ENCODE measurements around the gene FOXP1.

FOXP1 gene

GRCh38 chr3:71408903-71409302, 174.6 kb downstream of the FOXP1 start:
- peaks cover 0 to 1% (median 0%) of the 10 kb centered on the region in 4 donors for H3K4me1 ChIP-seq
- intact Hi-C loops (cut with DNase I; ENCODE audit: low total_unique reads): no loop called here
- no peaks in the 10 kb centered on the region for H3K9me3 ChIP-seq
- H3K27ac ChIP-seq: no peak overlapping the region
- TF ChIP-seq CTCF (IDR thresholded peaks at IDR 0.05): no peak
- no peaks in the 10 kb centered on the region for H3K27me3 ChIP-seq
- H3K36me3 ChIP-seq: no peaks in the 10 kb centered on the region
- DNase-seq: no peak
- H3K4me3 ChIP-seq: no peak overlapping the region

GRCh38 chr3:71407823-71408222, 175.7 kb downstream of the FOXP1 start:
- intact Hi-C loops (cut with DNase I; ENCODE audit: low total_unique reads): no loop called here
- Histone ChIP-seq H3K4me3 (no peak overlapping the region), H3K27ac (no peak overlapping the region), H3K27me3 (no peaks in the 10 kb centered on the region), H3K4me1 (no peaks in the 10 kb centered on the region), H3K36me3 (no peaks in the 10 kb centered on the region), H3K9me3 (no peaks in the 10 kb centered on the region)
- no peak for TF ChIP-seq CTCF (IDR thresholded peaks at IDR 0.05)
- DNase-seq: no peak

GRCh38 chr3:71406972-71407810, 176.3 kb downstream of the FOXP1 start:
- Histone ChIP-seq H3K4me3 (no peak overlapping the region), H3K27me3 (no peaks in the 10 kb centered on the region), H3K36me3 (no peaks in the 10 kb centered on the region), H3K4me1 (no peaks in the 10 kb centered on the region), H3K27ac (no peak overlapping the region), H3K9me3 (no peaks in the 10 kb centered on the region)
- DNase-seq: no peak
- no peak for TF ChIP-seq CTCF (IDR thresholded peaks at IDR 0.05)
- intact Hi-C loops (cut with DNase I; ENCODE audit: low total_unique reads): no loop called here

- TF ChIP-seq CTCF (IDR thresholded peaks at IDR 0.05): no peak
- H3K36me3 ChIP-seq: no peaks in the 10 kb centered on the region
- no peak for DNase-seq
- no peak overlapping the region for H3K27ac ChIP-seq
- H3K27me3 ChIP-seq: no peaks in the 10 kb centered on the region
- intact Hi-C loops (cut with DNase I; ENCODE audit: low total_unique reads): no loop called here
- H3K4me3 ChIP-seq: no peak overlapping the region
- H3K4me1 ChIP-seq: peaks cover 0 to 13% (median 0%) of the 10 kb centered on the region in 4 donors
- H3K9me3 ChIP-seq: no peaks in the 10 kb centered on the region
Measured at GRCh38 chr3:71402911-71403310, 180.6 kb downstream of the FOXP1 start.

- H3K4me1 ChIP-seq: peaks cover 0 to 19% (median 0%) of the 10 kb centered on the region in 4 donors
- H3K27ac ChIP-seq: no peak overlapping the region
- no peak overlapping the region for H3K4me3 ChIP-seq
- no peaks in the 10 kb centered on the region for H3K9me3 ChIP-seq
- intact Hi-C loops (cut with DNase I; ENCODE audit: low total_unique reads): no loop called here
- H3K36me3 ChIP-seq: no peaks in the 10 kb centered on the region
- TF ChIP-seq CTCF (IDR thresholded peaks at IDR 0.05): no peak
- H3K27me3 ChIP-seq: no peaks in the 10 kb centered on the region
- DNase-seq: no peak
Measured at GRCh38 chr3:71402280-71402679, 181.2 kb downstream of the FOXP1 start.

Data from tibial artery (tissue), 4 donors.